ENCODE measurements around the gene FGF14. TPM values are rescaled to one million over a fixed set of nuclear protein-coding genes. Genes with fewer than 3 reads are reported as not detected.

Gene FGF14
- total RNA-seq, 2 experiments from 2014 or later: not detected

DNA sequence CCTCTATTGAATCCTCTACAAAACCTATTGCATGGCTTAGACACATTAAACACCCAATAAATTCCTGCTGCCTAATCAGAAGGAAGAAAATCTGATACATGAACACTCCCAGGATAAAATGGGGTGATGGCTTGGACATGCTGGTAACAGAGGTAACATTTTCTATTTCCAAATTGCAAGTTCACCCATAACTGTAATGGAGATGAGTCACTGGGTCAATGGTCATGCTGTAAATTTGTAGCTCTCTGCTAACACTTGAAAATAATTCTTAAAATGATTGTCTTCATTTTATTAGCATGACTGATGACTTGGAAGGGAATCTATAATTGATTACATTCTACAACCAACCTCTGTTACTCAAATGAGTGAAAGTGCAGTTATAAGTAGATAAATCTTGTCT is 434.1 kb downstream of the FGF14 start:
- POLR2A ChIA-PET: interaction anchor here (0.7 kb wide), 1 partner anchor 905 kb away, joined by 4 read pairs; no protein-coding TSS in a partner anchor
- H3K27ac ChIP-seq (ENCODE audit: low read depth, low read length, poor library complexity, severe bottlenecking): no peak overlapping the region
- no TSS peak for BruUV-seq (replicated peaks)
- CTCF ChIA-PET (ENCODE audit: unreplicated experiment): no interaction called here
- no peaks in the 10 kb centered on the region for H3K79me2 ChIP-seq (ENCODE audit: insufficient read depth, low read depth, low read length)
- H3K4me3 ChIP-seq (ENCODE audit: low read depth, low read length, poor library complexity, severe bottlenecking): no peak overlapping the region
- no peak overlapping the region for H2AFZ ChIP-seq (ENCODE audit: low read length)
- H3K36me3 ChIP-seq (ENCODE audit: insufficient read depth, low read length): no peaks in the 10 kb centered on the region
- H3K4me1 ChIP-seq (ENCODE audit: insufficient read depth, low read length, poor library complexity, severe bottlenecking): no peaks in the 10 kb centered on the region
- H3K4me2 ChIP-seq (ENCODE audit: low read length): no peak overlapping the region
- H4K20me1 ChIP-seq (ENCODE audit: insufficient read depth, low read length): no peaks in the 10 kb centered on the region
- intact Hi-C loops (cut with micrococcal nuclease; ENCODE audit: unreplicated experiment): no loop called here
- no peaks in the 10 kb centered on the region for H3K9me3 ChIP-seq (ENCODE audit: low read length)
- no peak for TF ChIP-seq EZH2phosphoT487 (IDR thresholded peaks at IDR 0.05; ENCODE audit: borderline replicate concordance, low read depth, low read length)
- TF ChIP-seq, protein P1, sequence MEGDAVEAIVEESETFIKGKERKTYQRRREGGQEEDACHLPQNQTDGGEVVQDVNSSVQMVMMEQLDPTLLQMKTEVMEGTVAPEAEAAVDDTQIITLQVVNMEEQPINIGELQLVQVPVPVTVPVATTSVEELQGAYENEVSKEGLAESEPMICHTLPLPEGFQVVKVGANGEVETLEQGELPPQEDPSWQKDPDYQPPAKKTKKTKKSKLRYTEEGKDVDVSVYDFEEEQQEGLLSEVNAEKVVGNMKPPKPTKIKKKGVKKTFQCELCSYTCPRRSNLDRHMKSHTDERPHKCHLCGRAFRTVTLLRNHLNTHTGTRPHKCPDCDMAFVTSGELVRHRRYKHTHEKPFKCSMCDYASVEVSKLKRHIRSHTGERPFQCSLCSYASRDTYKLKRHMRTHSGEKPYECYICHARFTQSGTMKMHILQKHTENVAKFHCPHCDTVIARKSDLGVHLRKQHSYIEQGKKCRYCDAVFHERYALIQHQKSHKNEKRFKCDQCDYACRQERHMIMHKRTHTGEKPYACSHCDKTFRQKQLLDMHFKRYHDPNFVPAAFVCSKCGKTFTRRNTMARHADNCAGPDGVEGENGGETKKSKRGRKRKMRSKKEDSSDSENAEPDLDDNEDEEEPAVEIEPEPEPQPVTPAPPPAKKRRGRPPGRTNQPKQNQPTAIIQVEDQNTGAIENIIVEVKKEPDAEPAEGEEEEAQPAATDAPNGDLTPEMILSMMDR (conservative IDR thresholded peaks at IDR 0.05; ENCODE audit: low read length): no peak
- no peaks in the 10 kb centered on the region for H3K9me2 ChIP-seq (ENCODE audit: insufficient read depth, low read length)
- no peak for DNase-seq (ENCODE audit: low spot score)

DNA sequence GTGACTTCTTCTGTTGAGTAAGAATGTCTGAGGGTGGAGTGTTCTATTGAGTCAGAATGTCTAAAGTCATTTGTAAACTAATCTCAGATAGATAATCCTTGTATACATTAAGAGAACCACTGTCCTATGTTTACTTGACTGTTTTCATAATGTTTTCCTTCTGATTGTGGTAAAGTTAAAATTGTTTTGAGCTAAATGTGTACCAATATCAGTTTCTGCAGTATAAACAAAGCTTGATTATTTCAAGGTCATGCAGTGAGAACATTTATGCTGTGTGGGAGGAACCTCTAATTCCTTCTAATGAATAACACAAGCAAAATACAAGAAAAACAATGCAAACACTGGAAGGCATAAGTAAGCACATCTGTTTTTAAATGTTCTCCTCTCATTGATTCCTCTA is 434.6 kb downstream of the FGF14 start:
- POLR2A ChIA-PET: no interaction called here
- Histone ChIP-seq H3K4me3 (ENCODE audit: low read depth, low read length, poor library complexity, severe bottlenecking) (no peak overlapping the region), H4K20me1 (ENCODE audit: insufficient read depth, low read length) (no peaks in the 10 kb centered on the region), H3K4me2 (ENCODE audit: low read length) (no peak overlapping the region), H3K79me2 (ENCODE audit: insufficient read depth, low read depth, low read length) (no peaks in the 10 kb centered on the region), H3K4me1 (ENCODE audit: insufficient read depth, low read length, poor library complexity, severe bottlenecking) (no peaks in the 10 kb centered on the region), H3K9me3 (ENCODE audit: low read length) (no peaks in the 10 kb centered on the region), H3K9me2 (ENCODE audit: insufficient read depth, low read length) (no peaks in the 10 kb centered on the region), H3K36me3 (ENCODE audit: insufficient read depth, low read length) (no peaks in the 10 kb centered on the region), H2AFZ (ENCODE audit: low read length) (no peak overlapping the region), H3K27ac (ENCODE audit: low read depth, low read length, poor library complexity, severe bottlenecking) (no peak overlapping the region)
- CTCF ChIA-PET (ENCODE audit: unreplicated experiment): no interaction called here
- no TSS peak for BruUV-seq (replicated peaks)
- intact Hi-C loops (cut with micrococcal nuclease; ENCODE audit: unreplicated experiment): no loop called here
- DNase-seq (ENCODE audit: low spot score): no peak
- TF ChIP-seq EZH2phosphoT487 (IDR thresholded peaks at IDR 0.05; ENCODE audit: borderline replicate concordance, low read depth, low read length): no peak
- TF ChIP-seq, protein P1 (conservative IDR thresholded peaks at IDR 0.05; ENCODE audit: low read length): no peak

DNA sequence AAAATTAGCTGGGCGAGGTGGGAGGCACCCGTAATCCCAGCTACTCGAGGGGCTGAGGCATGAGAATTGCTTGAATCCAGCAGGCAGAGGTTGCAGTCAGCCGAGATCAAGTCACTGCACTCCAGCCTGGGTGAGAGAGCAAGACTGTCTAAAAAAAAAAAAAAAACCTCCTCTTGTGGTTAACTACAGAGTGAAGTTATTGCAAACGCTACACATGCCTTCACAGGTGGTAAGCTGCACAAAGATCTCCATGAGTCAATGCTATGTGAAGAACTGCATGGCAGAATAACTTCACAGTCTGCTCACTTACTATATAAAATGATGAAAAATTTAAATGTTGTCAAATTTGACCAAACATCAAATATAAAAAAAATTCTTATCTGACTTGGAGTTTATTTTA is 436.8 kb downstream of the FGF14 start:
- CTCF ChIA-PET (ENCODE audit: unreplicated experiment): no interaction called here
- Histone ChIP-seq H3K4me3 (ENCODE audit: low read depth, low read length, poor library complexity, severe bottlenecking) (no peak overlapping the region), H3K4me1 (ENCODE audit: insufficient read depth, low read length, poor library complexity, severe bottlenecking) (no peaks in the 10 kb centered on the region), H3K79me2 (ENCODE audit: insufficient read depth, low read depth, low read length) (no peaks in the 10 kb centered on the region), H3K4me2 (ENCODE audit: low read length) (no peak overlapping the region), H3K9me3 (ENCODE audit: low read length) (no peaks in the 10 kb centered on the region), H2AFZ (ENCODE audit: low read length) (no peak overlapping the region), H3K36me3 (ENCODE audit: insufficient read depth, low read length) (no peaks in the 10 kb centered on the region), H4K20me1 (ENCODE audit: insufficient read depth, low read length) (no peaks in the 10 kb centered on the region), H3K27ac (ENCODE audit: low read depth, low read length, poor library complexity, severe bottlenecking) (no peak overlapping the region), H3K9me2 (ENCODE audit: insufficient read depth, low read length) (no peaks in the 10 kb centered on the region)
- intact Hi-C loops (cut with micrococcal nuclease; ENCODE audit: unreplicated experiment): no loop called here
- POLR2A ChIA-PET: interaction anchor here (0.7 kb wide), 1 partner anchor 39 kb away, joined by 3 read pairs; no protein-coding TSS in a partner anchor
- no TSS peak for BruUV-seq (replicated peaks)
- TF ChIP-seq EZH2phosphoT487 (IDR thresholded peaks at IDR 0.05; ENCODE audit: borderline replicate concordance, low read depth, low read length): no peak
- TF ChIP-seq, protein P1 (conservative IDR thresholded peaks at IDR 0.05; ENCODE audit: low read length): no peak
- no peak for DNase-seq (ENCODE audit: low spot score)
